ENCODE results near the gene NBAS.
"Not testable (repeated sequence)": the region's sequence is repeated elsewhere in the genome, so short reads cannot be mapped to it uniquely, and the experiment has no call there.

Gene NBAS

GRCh38 chr2:15269043-15269442 is 292.1 kb downstream of the NBAS start:
- Histone ChIP-seq H3K27ac (ENCODE audit: insufficient read depth, low read length, poor library complexity, severe bottlenecking) (no peak overlapping the region), H3K27me3 (replicated peaks; ENCODE audit: control insufficient read depth, insufficient read depth, low read length, poor library complexity, severe bottlenecking) (no peaks in the 10 kb centered on the region)
- no peak for DNase-seq

GRCh38 chr2:15265889-15266288 is 295.2 kb downstream of the NBAS start:
- peaks cover 8% of the 10 kb centered on the region for H3K36me3 ChIP-seq (ENCODE audit: control insufficient read depth, insufficient read depth, low read length)
- H3K27ac ChIP-seq (ENCODE audit: insufficient read depth, low read length, poor library complexity, severe bottlenecking), result no peak overlapping the region
- H3K27me3 ChIP-seq (replicated peaks; ENCODE audit: control insufficient read depth, insufficient read depth, low read length, poor library complexity, severe bottlenecking), result no peaks in the 10 kb centered on the region
- H3K4me1 ChIP-seq (ENCODE audit: control insufficient read depth, insufficient read depth, low read length, poor library complexity, severe bottlenecking), result no peaks in the 10 kb centered on the region
- H3K4me3 ChIP-seq (ENCODE audit: insufficient read depth, low read depth, low read length, poor library complexity, severe bottlenecking), result no peak overlapping the region
- H3K9me3 ChIP-seq (ENCODE audit: control insufficient read depth, low read length), result no peaks in the 10 kb centered on the region
- no peak for DNase-seq

More at GRCh38 chr2:15269043-15269442, 292.1 kb downstream of the NBAS start:
- no peak overlapping the region for H3K4me3 ChIP-seq (ENCODE audit: insufficient read depth, low read depth, low read length, poor library complexity, severe bottlenecking)
- no peaks in the 10 kb centered on the region for H3K4me1 ChIP-seq (ENCODE audit: control insufficient read depth, insufficient read depth, low read length, poor library complexity, severe bottlenecking)
- no peaks in the 10 kb centered on the region for H3K9me3 ChIP-seq (ENCODE audit: control insufficient read depth, low read length)
- H3K36me3 ChIP-seq (ENCODE audit: control insufficient read depth, insufficient read depth, low read length), result peaks cover 7% of the 10 kb centered on the region

- Histone ChIP-seq H3K4me1 (ENCODE audit: control insufficient read depth, insufficient read depth, low read length, poor library complexity, severe bottlenecking) (no peaks in the 10 kb centered on the region), H3K36me3 (ENCODE audit: control insufficient read depth, insufficient read depth, low read length) (peaks cover 8% of the 10 kb centered on the region), H3K27me3 (replicated peaks; ENCODE audit: control insufficient read depth, insufficient read depth, low read length, poor library complexity, severe bottlenecking) (no peaks in the 10 kb centered on the region), H3K27ac (ENCODE audit: insufficient read depth, low read length, poor library complexity, severe bottlenecking) (no peak overlapping the region), H3K4me3 (ENCODE audit: insufficient read depth, low read depth, low read length, poor library complexity, severe bottlenecking) (no peak overlapping the region), H3K9me3 (ENCODE audit: control insufficient read depth, low read length) (no peaks in the 10 kb centered on the region)
- DNase-seq, result no peak
These were observed 297.0 kb downstream of the NBAS start for GRCh38 chr2:15263976-15264685.

- DNase-seq, result no peak
- Histone ChIP-seq H3K4me1 (ENCODE audit: control insufficient read depth, insufficient read depth, low read length, poor library complexity, severe bottlenecking) (no peaks in the 10 kb centered on the region), H3K4me3 (ENCODE audit: insufficient read depth, low read depth, low read length, poor library complexity, severe bottlenecking) (no peak overlapping the region), H3K27ac (ENCODE audit: insufficient read depth, low read length, poor library complexity, severe bottlenecking) (no peak overlapping the region), H3K9me3 (ENCODE audit: control insufficient read depth, low read length) (no peaks in the 10 kb centered on the region), H3K36me3 (ENCODE audit: control insufficient read depth, insufficient read depth, low read length) (peaks cover 8% of the 10 kb centered on the region), H3K27me3 (replicated peaks; ENCODE audit: control insufficient read depth, insufficient read depth, low read length, poor library complexity, severe bottlenecking) (no peaks in the 10 kb centered on the region)
These were observed 298.3 kb downstream of the NBAS start for GRCh38 chr2:15262792-15263191.

- peaks cover 8% of the 10 kb centered on the region for H3K36me3 ChIP-seq (ENCODE audit: control insufficient read depth, insufficient read depth, low read length)
- H3K27me3 ChIP-seq (replicated peaks; ENCODE audit: control insufficient read depth, insufficient read depth, low read length, poor library complexity, severe bottlenecking), result no peaks in the 10 kb centered on the region
- DNase-seq, result no peak
- no peak overlapping the region for H3K27ac ChIP-seq (ENCODE audit: insufficient read depth, low read length, poor library complexity, severe bottlenecking)
- no peaks in the 10 kb centered on the region for H3K9me3 ChIP-seq (ENCODE audit: control insufficient read depth, low read length)
- H3K4me3 ChIP-seq (ENCODE audit: insufficient read depth, low read depth, low read length, poor library complexity, severe bottlenecking), result no peak overlapping the region
- H3K4me1 ChIP-seq (ENCODE audit: control insufficient read depth, insufficient read depth, low read length, poor library complexity, severe bottlenecking), result no peaks in the 10 kb centered on the region
These were observed 300.3 kb downstream of the NBAS start for GRCh38 chr2:15260835-15261234.

- no peaks in the 10 kb centered on the region for H3K27me3 ChIP-seq (replicated peaks; ENCODE audit: control insufficient read depth, insufficient read depth, low read length, poor library complexity, severe bottlenecking)
- H3K36me3 ChIP-seq (ENCODE audit: control insufficient read depth, insufficient read depth, low read length), result peaks cover 8% of the 10 kb centered on the region
- no peak overlapping the region for H3K4me3 ChIP-seq (ENCODE audit: insufficient read depth, low read depth, low read length, poor library complexity, severe bottlenecking)
- H3K27ac ChIP-seq (ENCODE audit: insufficient read depth, low read length, poor library complexity, severe bottlenecking), result no peak overlapping the region
- no peak for DNase-seq
- no peaks in the 10 kb centered on the region for H3K9me3 ChIP-seq (ENCODE audit: control insufficient read depth, low read length)
- no peaks in the 10 kb centered on the region for H3K4me1 ChIP-seq (ENCODE audit: control insufficient read depth, insufficient read depth, low read length, poor library complexity, severe bottlenecking)
These were observed 300.9 kb downstream of the NBAS start for GRCh38 chr2:15260196-15260595.

- Histone ChIP-seq H3K9me3 (ENCODE audit: control insufficient read depth, low read length) (no peaks in the 10 kb centered on the region), H3K4me1 (ENCODE audit: control insufficient read depth, insufficient read depth, low read length, poor library complexity, severe bottlenecking) (no peaks in the 10 kb centered on the region), H3K36me3 (ENCODE audit: control insufficient read depth, insufficient read depth, low read length) (peaks cover 6% of the 10 kb centered on the region), H3K27me3 (replicated peaks; ENCODE audit: control insufficient read depth, insufficient read depth, low read length, poor library complexity, severe bottlenecking) (no peaks in the 10 kb centered on the region), H3K4me3 (ENCODE audit: insufficient read depth, low read depth, low read length, poor library complexity, severe bottlenecking) (no peak overlapping the region), H3K27ac (ENCODE audit: insufficient read depth, low read length, poor library complexity, severe bottlenecking) (no peak overlapping the region)
- DNase-seq, result no peak
These were observed 301.8 kb downstream of the NBAS start for GRCh38 chr2:15259356-15259756.

- H3K4me1 ChIP-seq (ENCODE audit: control insufficient read depth, insufficient read depth, low read length, poor library complexity, severe bottlenecking); H3K9me3 ChIP-seq (ENCODE audit: control insufficient read depth, low read length); H3K27ac ChIP-seq (ENCODE audit: insufficient read depth, low read length, poor library complexity, severe bottlenecking); H3K27me3 ChIP-seq (replicated peaks; ENCODE audit: control insufficient read depth, insufficient read depth, low read length, poor library complexity, severe bottlenecking); H3K4me3 ChIP-seq (ENCODE audit: insufficient read depth, low read depth, low read length, poor library complexity, severe bottlenecking); H3K36me3 ChIP-seq (ENCODE audit: control insufficient read depth, insufficient read depth, low read length); DNase-seq: not testable (repeated sequence)
These were observed 302.7 kb downstream of the NBAS start for GRCh38 chr2:15258385-15258784.

- Histone ChIP-seq H3K9me3 (ENCODE audit: control insufficient read depth, low read length) (no peaks in the 10 kb centered on the region), H3K36me3 (ENCODE audit: control insufficient read depth, insufficient read depth, low read length) (no peaks in the 10 kb centered on the region), H3K4me3 (ENCODE audit: insufficient read depth, low read depth, low read length, poor library complexity, severe bottlenecking) (no peak overlapping the region), H3K27me3 (replicated peaks; ENCODE audit: control insufficient read depth, insufficient read depth, low read length, poor library complexity, severe bottlenecking) (no peaks in the 10 kb centered on the region), H3K4me1 (ENCODE audit: control insufficient read depth, insufficient read depth, low read length, poor library complexity, severe bottlenecking) (no peaks in the 10 kb centered on the region), H3K27ac (ENCODE audit: insufficient read depth, low read length, poor library complexity, severe bottlenecking) (no peak overlapping the region)
- no peak for DNase-seq
These were observed 307.3 kb downstream of the NBAS start for GRCh38 chr2:15253835-15254286.

GRCh38 chr2:15253247-15253646 is 307.9 kb downstream of the NBAS start:
- no peak overlapping the region for H3K27ac ChIP-seq (ENCODE audit: insufficient read depth, low read length, poor library complexity, severe bottlenecking)
- H3K36me3 ChIP-seq (ENCODE audit: control insufficient read depth, insufficient read depth, low read length), result no peaks in the 10 kb centered on the region

More at GRCh38 chr2:15253247-15253646, 307.9 kb downstream of the NBAS start:
- DNase-seq, result no peak
- Histone ChIP-seq H3K4me1 (ENCODE audit: control insufficient read depth, insufficient read depth, low read length, poor library complexity, severe bottlenecking) (no peaks in the 10 kb centered on the region), H3K27me3 (replicated peaks; ENCODE audit: control insufficient read depth, insufficient read depth, low read length, poor library complexity, severe bottlenecking) (no peaks in the 10 kb centered on the region), H3K9me3 (ENCODE audit: control insufficient read depth, low read length) (no peaks in the 10 kb centered on the region), H3K4me3 (ENCODE audit: insufficient read depth, low read depth, low read length, poor library complexity, severe bottlenecking) (no peak overlapping the region)
